Measurements from ENCODE around the gene SMIM22.

The SMIM22 gene

GRCh38 chr16:4831616-4832015 is 36.4 kb downstream of the SMIM22 start:
- Histone ChIP-seq H2AFZ (ENCODE audit: low read depth) (no peak overlapping the region), H3K4me3 (IDR thresholded peaks at IDR 0.05; ENCODE audit: insufficient read depth, low read depth, low read length) (no peak overlapping the region), H3K9ac (no peak overlapping the region), H3K4me1 (ENCODE audit: low read depth, poor library complexity, severe bottlenecking) (peaks cover 28% of the 10 kb centered on the region), H3K79me2 (ENCODE audit: insufficient read depth, low read depth) (no peaks in the 10 kb centered on the region; the same call in 1 of the 2 replicates), H3K4me2 (no peak overlapping the region), H3K27me3 (ENCODE audit: insufficient read depth, low read depth) (no peaks in the 10 kb centered on the region), H4K20me1 (ENCODE audit: insufficient read depth) (no peaks in the 10 kb centered on the region), H3K36me3 (ENCODE audit: insufficient read depth) (peaks cover 18% of the 10 kb centered on the region; the same call in 1 of the 2 replicates), H3K27ac (no peak overlapping the region)
- no peak for TF ChIP-seq CTCF (conservative IDR thresholded peaks at IDR 0.05; ENCODE audit: low read depth, low read length)

DNA sequence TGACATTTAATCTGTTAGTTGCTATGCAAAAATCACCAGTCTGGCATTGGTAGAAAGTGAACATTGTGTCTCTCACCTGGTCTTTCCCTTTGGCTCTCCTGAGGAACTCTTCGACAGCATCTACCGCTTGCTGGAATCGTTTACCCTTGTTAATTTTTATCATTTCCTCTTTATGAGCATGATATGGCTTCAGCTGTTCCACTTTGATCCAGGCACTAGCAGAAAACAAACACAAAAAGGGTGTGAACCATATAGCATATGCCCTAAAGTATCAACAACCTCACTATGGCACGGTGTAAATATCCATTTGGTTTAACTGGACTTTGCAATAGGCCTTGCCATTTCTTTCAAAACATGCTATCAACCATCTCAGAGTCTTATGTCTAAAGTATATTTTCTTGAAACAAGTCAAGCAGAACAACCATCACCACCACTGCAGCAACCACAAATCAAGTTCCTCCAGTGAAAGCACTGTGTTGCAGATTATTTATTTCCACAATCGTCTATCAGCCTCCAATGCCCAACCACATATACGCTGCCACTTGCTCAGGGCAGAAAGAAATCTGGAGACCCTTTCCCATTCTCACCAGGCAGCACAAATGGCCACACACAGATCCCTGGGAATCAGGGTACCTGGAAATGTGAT is 37.7 kb downstream of the SMIM22 start:
- no peak overlapping the region for H3K4me2 ChIP-seq
- peaks cover 39% of the 10 kb centered on the region for H3K4me1 ChIP-seq (ENCODE audit: low read depth, poor library complexity, severe bottlenecking)
- no peak for TF ChIP-seq CTCF (conservative IDR thresholded peaks at IDR 0.05; ENCODE audit: low read depth, low read length)
- no peak overlapping the region for H2AFZ ChIP-seq (ENCODE audit: low read depth)
- H3K4me3 ChIP-seq (IDR thresholded peaks at IDR 0.05; ENCODE audit: insufficient read depth, low read depth, low read length): no peak overlapping the region
- no peak overlapping the region for H3K9ac ChIP-seq
- no peaks in the 10 kb centered on the region for H3K27me3 ChIP-seq (ENCODE audit: insufficient read depth, low read depth)
- H3K27ac ChIP-seq: no peak overlapping the region
- peaks cover 7% of the 10 kb centered on the region for H3K79me2 ChIP-seq (ENCODE audit: insufficient read depth, low read depth)
- peaks cover 18% of the 10 kb centered on the region; the same call in 1 of the 2 replicates for H3K36me3 ChIP-seq (ENCODE audit: insufficient read depth)
- no peaks in the 10 kb centered on the region for H4K20me1 ChIP-seq (ENCODE audit: insufficient read depth)

GRCh38 chr16:4833584-4833983 is 38.4 kb downstream of the SMIM22 start:
- H3K4me3 ChIP-seq (IDR thresholded peaks at IDR 0.05; ENCODE audit: insufficient read depth, low read depth, low read length): no peak overlapping the region
- no peak overlapping the region for H3K27ac ChIP-seq
- H3K79me2 ChIP-seq (ENCODE audit: insufficient read depth, low read depth): peaks cover 7% of the 10 kb centered on the region
- peak overlapping the region; percentile 1; the same call in 1 of the 2 replicates for H3K4me2 ChIP-seq
- no peak for TF ChIP-seq CTCF (conservative IDR thresholded peaks at IDR 0.05; ENCODE audit: low read depth, low read length)
- H2AFZ ChIP-seq (ENCODE audit: low read depth): no peak overlapping the region
- H4K20me1 ChIP-seq (ENCODE audit: insufficient read depth): no peaks in the 10 kb centered on the region
- H3K36me3 ChIP-seq (ENCODE audit: insufficient read depth): peaks cover 12% of the 10 kb centered on the region; the same call in 1 of the 2 replicates
- H3K9ac ChIP-seq: no peak overlapping the region
- H3K4me1 ChIP-seq (ENCODE audit: low read depth, poor library complexity, severe bottlenecking): peaks cover 46% of the 10 kb centered on the region
- H3K27me3 ChIP-seq (ENCODE audit: insufficient read depth, low read depth): no peaks in the 10 kb centered on the region

DNA sequence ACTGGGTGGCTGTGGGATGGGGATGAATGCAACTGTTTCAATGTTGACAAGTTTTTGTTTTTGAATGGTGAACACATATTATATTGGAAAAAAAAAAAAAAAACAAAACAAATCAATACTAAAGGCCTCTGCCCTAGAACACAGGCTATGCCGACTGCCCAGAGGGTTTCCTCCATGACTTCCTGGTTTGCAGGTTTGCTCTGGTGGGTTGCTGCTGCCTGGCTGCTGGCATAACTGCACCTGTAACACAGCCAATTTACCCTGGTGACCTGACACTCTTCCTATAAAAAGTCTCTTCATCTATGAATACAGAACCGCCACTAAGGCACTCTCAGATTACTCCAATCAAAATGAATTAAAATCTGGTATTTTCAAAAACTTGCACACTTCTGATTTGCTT is 41.6 kb downstream of the SMIM22 start:
- Histone ChIP-seq H3K4me1 (ENCODE audit: low read depth, poor library complexity, severe bottlenecking) (peaks cover 64% of the 10 kb centered on the region), H3K79me2 (ENCODE audit: insufficient read depth, low read depth) (peaks cover 7% of the 10 kb centered on the region), H3K36me3 (ENCODE audit: insufficient read depth) (peaks cover 6% of the 10 kb centered on the region; the same call in 1 of the 2 replicates), H3K4me3 (IDR thresholded peaks at IDR 0.05; ENCODE audit: insufficient read depth, low read depth, low read length) (no peak overlapping the region), H3K27ac (no peak overlapping the region), H3K9ac (no peak overlapping the region), H2AFZ (ENCODE audit: low read depth) (no peak overlapping the region), H3K4me2 (no peak overlapping the region), H3K27me3 (ENCODE audit: insufficient read depth, low read depth) (no peaks in the 10 kb centered on the region), H4K20me1 (ENCODE audit: insufficient read depth) (no peaks in the 10 kb centered on the region)
- no peak for TF ChIP-seq CTCF (conservative IDR thresholded peaks at IDR 0.05; ENCODE audit: low read depth, low read length)
